ENCODE data around the gene TECPR1.

The TECPR1 gene

DNA sequence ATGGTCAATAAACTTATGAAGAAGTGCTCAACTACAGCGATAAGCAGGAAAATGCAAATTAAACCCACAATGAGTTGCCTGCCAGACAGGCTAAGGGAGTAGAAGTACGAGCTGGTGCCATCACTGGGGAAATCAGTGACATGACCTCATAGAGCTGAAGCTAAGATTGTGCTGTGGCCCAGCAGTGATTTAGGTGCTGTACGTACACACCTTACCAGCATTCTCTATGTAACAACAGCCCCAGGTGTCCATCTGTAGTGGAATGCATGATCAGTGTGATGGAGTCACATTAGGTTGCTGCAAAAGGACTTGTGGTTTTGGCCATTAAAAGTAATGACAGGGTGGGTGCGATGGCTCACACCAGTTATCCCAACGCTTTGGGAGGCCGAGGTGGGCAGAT, 5.7 kb upstream of the TECPR1 start:
- peaks cover 1 to 14% of the 10 kb centered on the region in 2 donors for H3K4me1 ChIP-seq (ENCODE audit: control insufficient read depth in 2 of 2, insufficient read depth in 1 of 2, low read depth in 1 of 2, low read length in 2 of 2)
- DNase-seq (ENCODE audit: low spot score): no peak
- H3K18ac ChIP-seq (ENCODE audit: low read length): no peak overlapping the region
- no peak overlapping the region for H3K14ac ChIP-seq (ENCODE audit: low read length)
- H4K91ac ChIP-seq (ENCODE audit: low read depth, low read length, poor library complexity): no peak overlapping the region
- peaks cover 0 to 10% of the 10 kb centered on the region in 2 donors for H3K9me3 ChIP-seq (replicated peaks in 1 of 2; ENCODE audit: control insufficient read depth in 2 of 2, insufficient read depth in 1 of 2, low read depth in 1 of 2, low read length in 2 of 2)
- H2BK5ac ChIP-seq (ENCODE audit: low read length): no peak overlapping the region
- H4K8ac ChIP-seq (ENCODE audit: low read depth, low read length): no peak overlapping the region
- H3K9ac ChIP-seq (ENCODE audit: low read depth, low read length, poor library complexity): no peak overlapping the region
- no peaks in the 10 kb centered on the region for H3K27me3 ChIP-seq (ENCODE audit: control insufficient read depth in 3 of 3, insufficient read depth in 3 of 3, low read depth in 1 of 3, low read length in 3 of 3)
- peaks cover 8 to 40% of the 10 kb centered on the region in 2 donors for H3K36me3 ChIP-seq (replicated peaks in 1 of 2; ENCODE audit: control insufficient read depth in 2 of 2, insufficient read depth in 2 of 2, low read length in 2 of 2)
- WGBS, 2 donors (ENCODE audit: extremely low coverage in 2 of 2, insufficient read length in 2 of 2, insufficient replicate concordance in 1 of 2): no CpG with 5 or more reads among the region's 6 CpGs
- no peak overlapping the region for H3K23ac ChIP-seq (ENCODE audit: low read depth, low read length, poor library complexity)
- H3K4ac ChIP-seq (ENCODE audit: low read length): no peak overlapping the region
- H2BK120ac ChIP-seq (ENCODE audit: low read depth, low read length): no peak overlapping the region
- H2BK12ac ChIP-seq (ENCODE audit: low read length): no peak overlapping the region
- H2AK5ac ChIP-seq (ENCODE audit: low read depth, low read length): no peak overlapping the region
- H3K4me3 ChIP-seq (ENCODE audit: low read length in 2 of 2): no peak overlapping the region
- peaks cover 2% of the 10 kb centered on the region for H3K79me1 ChIP-seq (ENCODE audit: low read depth, low read length)
- H3K4me2 ChIP-seq (ENCODE audit: insufficient read depth, low read length, poor library complexity, severe bottlenecking): no peak overlapping the region
- no peak overlapping the region for H2BK15ac ChIP-seq (ENCODE audit: low read length)
- H3K27ac ChIP-seq (replicated peaks; ENCODE audit: low read length): no peak overlapping the region
- H2AFZ ChIP-seq (ENCODE audit: low read length): no peak overlapping the region

DNA sequence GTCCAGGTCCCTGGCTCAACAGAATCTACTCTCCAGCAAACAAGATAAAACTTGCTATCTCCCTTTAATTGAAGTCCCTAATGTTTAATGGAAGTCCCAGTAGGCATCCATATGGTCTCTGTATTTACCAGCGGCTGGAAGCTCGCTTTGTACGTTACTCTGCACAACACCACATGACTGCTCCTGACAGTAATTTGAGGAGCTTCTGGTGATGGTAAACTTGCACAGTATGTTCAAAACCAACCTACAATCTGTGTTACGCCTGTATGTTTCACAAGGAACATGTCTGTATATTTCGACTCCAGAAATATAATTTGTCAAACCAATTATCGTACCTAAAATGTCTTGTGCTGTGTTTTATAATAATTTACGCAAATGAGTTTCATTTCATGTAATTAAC, 4.4 kb upstream of the TECPR1 start:
- H2AK5ac ChIP-seq (ENCODE audit: low read depth, low read length): no peak overlapping the region
- no peak overlapping the region for H2BK12ac ChIP-seq (ENCODE audit: low read length)
- no peak overlapping the region for H2BK120ac ChIP-seq (ENCODE audit: low read depth, low read length)
- H3K9me3 ChIP-seq (replicated peaks in 1 of 2; ENCODE audit: control insufficient read depth in 2 of 2, insufficient read depth in 1 of 2, low read depth in 1 of 2, low read length in 2 of 2): peaks cover 0 to 7% of the 10 kb centered on the region in 2 donors
- H2BK5ac ChIP-seq (ENCODE audit: low read length): no peak overlapping the region
- no peak overlapping the region for H2AFZ ChIP-seq (ENCODE audit: low read length)
- H3K14ac ChIP-seq (ENCODE audit: low read length): no peak overlapping the region
- H2BK15ac ChIP-seq (ENCODE audit: low read length): no peak overlapping the region
- DNase-seq (ENCODE audit: low spot score): no peak
- H3K4me2 ChIP-seq (ENCODE audit: insufficient read depth, low read length, poor library complexity, severe bottlenecking): no peak overlapping the region
- no peak overlapping the region for H4K91ac ChIP-seq (ENCODE audit: low read depth, low read length, poor library complexity)
- peaks cover 5 to 35% of the 10 kb centered on the region in 2 donors for H3K36me3 ChIP-seq (replicated peaks in 1 of 2; ENCODE audit: control insufficient read depth in 2 of 2, insufficient read depth in 2 of 2, low read length in 2 of 2)
- no peak overlapping the region for H3K18ac ChIP-seq (ENCODE audit: low read length)
- no peaks in the 10 kb centered on the region for H3K27me3 ChIP-seq (ENCODE audit: control insufficient read depth in 3 of 3, insufficient read depth in 3 of 3, low read depth in 1 of 3, low read length in 3 of 3)
- H3K27ac ChIP-seq (replicated peaks; ENCODE audit: low read length): no peak overlapping the region
- no peak overlapping the region for H4K8ac ChIP-seq (ENCODE audit: low read depth, low read length)
- no peak overlapping the region for H3K9ac ChIP-seq (ENCODE audit: low read depth, low read length, poor library complexity)
- no peak overlapping the region for H3K4ac ChIP-seq (ENCODE audit: low read length)
- no CpG with 5 or more reads among the region's 7 CpGs for WGBS, 2 donors (ENCODE audit: extremely low coverage in 2 of 2, insufficient read length in 2 of 2, insufficient replicate concordance in 1 of 2)
- H3K4me3 ChIP-seq (ENCODE audit: low read length in 2 of 2): no peak overlapping the region
- H3K4me1 ChIP-seq (ENCODE audit: control insufficient read depth in 2 of 2, insufficient read depth in 1 of 2, low read depth in 1 of 2, low read length in 2 of 2): peaks cover 3 to 15% of the 10 kb centered on the region in 2 donors
- H3K79me1 ChIP-seq (ENCODE audit: low read depth, low read length): peaks cover 9% of the 10 kb centered on the region
- no peak overlapping the region for H3K23ac ChIP-seq (ENCODE audit: low read depth, low read length, poor library complexity)

DNA sequence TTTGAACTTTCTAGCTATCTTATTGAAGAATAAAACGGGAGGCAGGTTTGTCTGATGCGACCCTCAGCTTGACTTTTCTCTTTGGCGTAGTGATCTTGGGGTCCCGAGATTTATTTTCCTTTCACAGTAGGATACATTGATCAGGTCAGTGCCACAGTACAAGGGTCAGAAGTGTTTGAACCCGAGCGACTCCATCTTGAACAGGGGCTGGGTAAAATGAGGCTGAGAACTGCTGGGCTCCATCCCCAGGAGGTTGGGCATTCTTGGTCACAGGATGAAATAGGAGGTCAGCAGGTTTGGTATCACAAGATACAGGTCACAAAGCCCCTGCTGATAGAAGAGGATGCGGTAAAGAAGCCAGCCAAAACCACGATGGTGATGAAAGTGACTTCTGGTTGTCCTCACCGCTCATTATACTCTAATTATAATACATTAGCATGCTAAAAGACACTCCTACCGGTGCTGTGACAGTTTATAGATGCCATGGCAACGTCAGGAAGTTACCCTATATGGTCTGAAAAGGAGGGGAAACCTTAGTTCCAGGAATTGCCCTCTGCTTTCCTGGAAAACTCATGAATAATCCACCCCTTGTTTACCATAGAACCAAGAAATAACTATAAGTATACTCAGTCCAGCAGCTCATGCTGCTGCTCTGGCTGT, 3.0 kb upstream of the TECPR1 start:
- Histone ChIP-seq H3K4me3 (ENCODE audit: low read length in 2 of 2) (no peak overlapping the region), H3K27me3 (ENCODE audit: control insufficient read depth in 3 of 3, insufficient read depth in 3 of 3, low read depth in 1 of 3, low read length in 3 of 3) (peaks cover 0 to 1% (median 0%) of the 10 kb centered on the region in 3 experiments), H2BK15ac (ENCODE audit: low read length) (no peak overlapping the region), H3K4me1 (ENCODE audit: control insufficient read depth in 2 of 2, insufficient read depth in 1 of 2, low read depth in 1 of 2, low read length in 2 of 2) (peaks cover 6 to 21% of the 10 kb centered on the region in 2 donors), H3K79me1 (ENCODE audit: low read depth, low read length) (peaks cover 9% of the 10 kb centered on the region), H3K27ac (replicated peaks; ENCODE audit: low read length) (no peak overlapping the region), H3K4ac (ENCODE audit: low read length) (no peak overlapping the region), H4K91ac (ENCODE audit: low read depth, low read length, poor library complexity) (no peak overlapping the region), H2BK12ac (ENCODE audit: low read length) (no peak overlapping the region), H3K9me3 (replicated peaks in 1 of 2; ENCODE audit: control insufficient read depth in 2 of 2, insufficient read depth in 1 of 2, low read depth in 1 of 2, low read length in 2 of 2) (no peaks in the 10 kb centered on the region), H2AK5ac (ENCODE audit: low read depth, low read length) (no peak overlapping the region), H3K36me3 (replicated peaks in 1 of 2; ENCODE audit: control insufficient read depth in 2 of 2, insufficient read depth in 2 of 2, low read length in 2 of 2) (peaks cover 3 to 21% of the 10 kb centered on the region in 2 donors), H2AFZ (ENCODE audit: low read length) (peak overlapping the region; percentile 13), H3K23ac (ENCODE audit: low read depth, low read length, poor library complexity) (no peak overlapping the region), H3K18ac (ENCODE audit: low read length) (no peak overlapping the region), H4K8ac (ENCODE audit: low read depth, low read length) (no peak overlapping the region), H3K14ac (ENCODE audit: low read length) (no peak overlapping the region), H3K4me2 (ENCODE audit: insufficient read depth, low read length, poor library complexity, severe bottlenecking) (no peak overlapping the region), H3K9ac (ENCODE audit: low read depth, low read length, poor library complexity) (no peak overlapping the region), H2BK5ac (ENCODE audit: low read length) (no peak overlapping the region), H2BK120ac (ENCODE audit: low read depth, low read length) (no peak overlapping the region)
- no peak for DNase-seq (ENCODE audit: low spot score)
- WGBS, 2 donors (ENCODE audit: extremely low coverage in 2 of 2, insufficient read length in 2 of 2, insufficient replicate concordance in 1 of 2): no CpG with 5 or more reads among the region's 11 CpGs

DNA sequence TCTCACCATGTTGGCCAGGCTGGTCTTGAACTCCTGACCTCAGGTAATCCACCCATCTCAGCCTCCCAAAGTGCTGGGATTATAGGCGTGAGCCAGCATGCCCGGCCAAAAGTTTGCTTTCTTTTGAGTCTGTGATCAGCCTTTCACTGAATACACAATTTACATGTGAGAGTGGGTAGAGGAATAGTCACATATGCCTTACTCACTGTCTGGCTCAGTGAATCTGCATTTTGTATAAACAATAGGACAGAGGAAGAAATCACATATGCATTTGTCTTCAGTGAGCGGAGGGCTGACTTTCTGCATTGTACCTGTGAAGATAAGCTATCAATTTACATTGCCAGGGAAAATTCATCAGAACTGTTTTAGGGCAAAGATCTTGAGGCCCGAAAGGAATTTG, 2.5 kb upstream of the TECPR1 start:
- DNase-seq (ENCODE audit: low spot score): no peak
- Histone ChIP-seq H2AFZ (ENCODE audit: low read length) (no peak overlapping the region), H3K23ac (ENCODE audit: low read depth, low read length, poor library complexity) (no peak overlapping the region), H2BK120ac (ENCODE audit: low read depth, low read length) (no peak overlapping the region), H3K79me1 (ENCODE audit: low read depth, low read length) (peaks cover 9% of the 10 kb centered on the region), H3K4me1 (ENCODE audit: control insufficient read depth in 2 of 2, insufficient read depth in 1 of 2, low read depth in 1 of 2, low read length in 2 of 2) (peaks cover 6 to 21% of the 10 kb centered on the region in 2 donors), H3K9me3 (replicated peaks in 1 of 2; ENCODE audit: control insufficient read depth in 2 of 2, insufficient read depth in 1 of 2, low read depth in 1 of 2, low read length in 2 of 2) (no peaks in the 10 kb centered on the region), H3K9ac (ENCODE audit: low read depth, low read length, poor library complexity) (no peak overlapping the region), H3K4me3 (ENCODE audit: low read length in 2 of 2) (no peak overlapping the region), H2BK12ac (ENCODE audit: low read length) (no peak overlapping the region), H3K18ac (ENCODE audit: low read length) (no peak overlapping the region), H4K91ac (ENCODE audit: low read depth, low read length, poor library complexity) (no peak overlapping the region), H4K8ac (ENCODE audit: low read depth, low read length) (no peak overlapping the region), H2AK5ac (ENCODE audit: low read depth, low read length) (no peak overlapping the region), H3K27me3 (ENCODE audit: control insufficient read depth in 3 of 3, insufficient read depth in 3 of 3, low read depth in 1 of 3, low read length in 3 of 3) (peaks cover 0 to 1% (median 0%) of the 10 kb centered on the region in 3 experiments), H3K27ac (replicated peaks; ENCODE audit: low read length) (no peak overlapping the region), H3K4ac (ENCODE audit: low read length) (no peak overlapping the region), H3K36me3 (replicated peaks in 1 of 2; ENCODE audit: control insufficient read depth in 2 of 2, insufficient read depth in 2 of 2, low read length in 2 of 2) (peaks cover 3 to 20% of the 10 kb centered on the region in 2 donors), H3K14ac (ENCODE audit: low read length) (no peak overlapping the region), H3K4me2 (ENCODE audit: insufficient read depth, low read length, poor library complexity, severe bottlenecking) (no peak overlapping the region), H2BK15ac (ENCODE audit: low read length) (no peak overlapping the region), H2BK5ac (ENCODE audit: low read length) (no peak overlapping the region)
- WGBS, 2 donors (ENCODE audit: extremely low coverage in 2 of 2, insufficient read length in 2 of 2, insufficient replicate concordance in 1 of 2): no CpG with 5 or more reads among the region's 4 CpGs

Measured in neuronal stem cell (in vitro differentiated cells).